ENCODE data around the gene SUPT4H1.

Gene SUPT4H1

DNA sequence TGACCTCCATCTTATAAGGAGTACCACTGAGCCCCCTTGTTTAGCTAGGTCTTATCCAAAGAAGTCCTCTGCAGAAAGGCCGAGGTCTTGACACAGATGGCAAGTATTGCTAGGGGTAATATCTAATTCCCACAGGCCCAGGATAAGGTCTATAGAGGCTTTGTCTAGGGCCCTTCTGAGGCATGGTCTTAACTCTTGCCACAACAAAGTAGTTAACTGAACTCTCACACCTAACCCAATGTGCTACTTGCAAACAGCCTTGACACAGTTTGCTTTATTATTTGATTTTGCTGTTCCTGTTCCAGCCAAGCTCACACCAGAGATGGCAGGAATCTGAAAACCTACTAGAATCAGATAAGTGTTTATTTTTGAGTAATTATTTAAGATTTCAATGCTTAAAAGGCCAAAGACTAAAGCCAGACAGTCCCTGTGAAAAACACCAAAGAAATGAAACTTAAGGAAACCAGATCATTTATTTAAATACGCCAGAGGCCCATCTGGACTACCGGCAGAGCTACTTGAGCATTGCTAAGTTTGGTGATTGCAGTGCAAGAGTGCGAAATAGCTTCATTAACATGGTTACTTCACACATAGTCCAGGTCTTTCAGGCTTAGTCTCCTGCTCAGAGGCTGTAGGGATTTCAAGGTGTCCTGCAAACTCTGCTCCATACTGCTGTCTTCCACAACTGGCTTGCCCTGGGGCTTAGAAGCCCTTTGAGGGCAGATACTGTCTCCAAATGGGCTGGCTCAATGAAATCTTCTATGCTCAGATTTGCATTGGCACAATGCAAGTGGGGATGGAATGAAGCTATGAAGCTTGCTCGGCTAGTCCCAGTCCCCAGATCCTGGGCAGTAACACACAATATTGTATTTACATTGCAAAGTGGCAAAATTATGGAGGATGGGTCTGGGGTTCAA lies 28.5 kb upstream of the SUPT4H1 start:
- no peak for DNase-seq

DNA sequence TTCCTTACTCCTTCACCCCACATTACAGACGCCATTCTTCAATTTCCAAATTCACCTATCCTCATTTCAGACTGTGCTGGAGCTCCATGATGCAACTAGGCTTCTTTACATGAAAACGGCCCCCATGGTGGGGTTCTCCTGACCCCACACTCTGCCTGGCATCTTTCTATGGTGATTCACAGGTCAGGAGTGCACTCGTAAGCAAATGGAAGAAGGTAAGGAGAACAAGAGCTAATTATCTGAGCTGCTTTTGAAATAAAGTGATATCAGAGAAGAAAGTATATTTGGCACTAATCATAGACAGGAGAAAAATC lies 27.5 kb upstream of the SUPT4H1 start:
- DNase-seq = no peak

DNA sequence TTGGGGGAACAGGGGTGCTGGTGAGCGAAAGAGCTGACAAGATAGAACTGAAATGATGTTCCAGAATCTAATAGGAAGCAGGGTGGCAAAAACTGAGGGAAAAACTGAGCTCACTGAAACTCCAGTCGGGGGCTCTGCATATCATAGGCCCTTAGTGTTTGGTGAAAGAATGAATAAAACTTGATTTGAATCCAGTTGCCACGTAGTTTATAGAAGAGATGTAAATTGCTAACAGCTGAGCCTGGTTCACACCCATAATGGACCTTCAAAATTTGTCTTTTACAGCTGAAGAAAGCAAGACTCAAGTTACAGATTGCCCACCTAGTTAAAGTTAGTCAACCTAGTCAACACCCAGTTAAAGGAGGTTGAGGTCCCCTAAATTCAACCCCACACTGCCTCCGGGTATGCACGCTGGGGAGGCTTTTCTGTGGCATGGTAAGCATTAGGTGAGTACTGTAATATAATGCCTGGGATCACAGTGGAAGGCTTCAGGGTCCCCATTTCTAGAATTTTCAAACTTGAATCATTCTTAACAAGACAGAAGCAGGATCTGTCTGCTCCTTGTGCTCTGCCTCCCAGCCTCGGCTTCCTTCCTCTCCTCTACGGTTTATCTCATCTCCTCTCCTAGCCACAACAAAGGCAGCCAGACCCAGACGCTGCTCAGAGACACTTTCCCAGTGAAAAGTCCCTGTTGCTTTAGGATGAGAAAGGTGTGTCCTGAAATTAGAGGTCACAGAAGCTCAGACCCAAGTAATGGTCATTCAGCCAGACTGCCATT lies 26.9 kb upstream of the SUPT4H1 start:
- DNase-seq = no peak

DNA sequence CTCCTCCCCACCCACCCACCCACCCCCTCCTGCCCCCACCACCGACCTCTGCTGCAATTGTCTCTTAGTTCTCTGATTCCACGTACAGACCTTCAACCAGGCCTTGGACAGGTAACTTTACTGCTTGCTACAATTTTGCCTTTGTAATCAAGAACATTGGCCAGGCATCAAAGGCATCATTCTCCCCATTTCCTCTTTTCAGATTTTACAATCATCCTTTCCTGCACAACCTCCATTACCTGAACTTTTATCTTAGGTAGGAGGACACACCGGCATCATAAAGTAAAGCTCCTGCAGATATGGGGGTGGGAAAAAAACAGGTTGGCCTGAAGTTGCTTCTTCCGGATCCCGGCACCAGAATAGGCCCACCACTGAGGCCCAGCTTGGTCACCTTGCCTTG lies 25.7 kb upstream of the SUPT4H1 start:
- no peak for DNase-seq

DNA sequence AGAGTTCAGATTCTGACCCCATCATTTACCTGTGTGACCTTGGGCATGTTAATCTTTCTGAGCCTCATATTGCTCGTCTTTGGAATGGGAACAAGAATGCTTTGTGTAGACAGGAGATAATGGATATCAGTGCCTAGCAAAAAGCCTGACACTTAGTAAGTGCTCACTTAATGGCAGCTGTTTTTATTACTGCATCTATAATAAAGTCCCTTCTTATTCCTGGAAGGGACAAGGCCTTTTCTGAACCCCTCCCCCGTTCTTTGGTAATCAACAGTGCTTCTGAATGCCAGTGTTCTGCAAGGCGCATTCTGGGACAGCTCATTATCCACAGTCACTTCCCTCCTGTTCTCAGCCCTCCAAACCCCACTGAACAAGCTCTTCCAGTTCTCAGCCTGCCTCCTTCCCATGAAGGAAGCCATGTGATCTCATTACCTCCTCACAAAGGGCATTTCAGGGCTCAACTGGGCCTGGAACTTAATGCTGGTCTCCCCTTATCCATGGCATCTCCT lies 25.1 kb upstream of the SUPT4H1 start:
- DNase-seq = no peak

DNA sequence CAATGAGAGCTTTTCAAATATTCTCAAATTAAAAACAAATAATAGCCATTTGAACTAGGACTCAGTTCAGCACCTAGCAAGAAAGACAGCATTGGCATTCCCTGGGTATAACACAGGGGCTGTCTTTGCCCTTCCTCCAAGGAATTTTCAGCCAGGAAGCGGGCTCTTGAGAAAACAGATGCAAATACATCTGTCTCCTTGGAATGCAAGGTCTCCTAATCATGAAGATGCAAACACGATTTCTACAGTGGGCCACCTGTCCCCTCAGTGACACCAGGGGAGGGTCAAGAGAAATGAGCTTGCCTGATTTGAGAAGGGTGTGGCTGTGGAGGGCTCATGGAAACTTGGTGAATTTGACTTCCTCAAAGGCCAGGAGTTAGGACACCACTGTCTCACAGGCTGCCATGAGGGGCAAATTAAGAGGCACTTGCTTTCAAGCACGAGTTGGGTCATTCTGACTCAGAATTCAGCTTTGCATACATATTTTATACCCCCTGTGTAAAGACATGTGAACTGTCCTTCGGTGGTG lies 24.5 kb upstream of the SUPT4H1 start:
- DNase-seq = no peak

DNA sequence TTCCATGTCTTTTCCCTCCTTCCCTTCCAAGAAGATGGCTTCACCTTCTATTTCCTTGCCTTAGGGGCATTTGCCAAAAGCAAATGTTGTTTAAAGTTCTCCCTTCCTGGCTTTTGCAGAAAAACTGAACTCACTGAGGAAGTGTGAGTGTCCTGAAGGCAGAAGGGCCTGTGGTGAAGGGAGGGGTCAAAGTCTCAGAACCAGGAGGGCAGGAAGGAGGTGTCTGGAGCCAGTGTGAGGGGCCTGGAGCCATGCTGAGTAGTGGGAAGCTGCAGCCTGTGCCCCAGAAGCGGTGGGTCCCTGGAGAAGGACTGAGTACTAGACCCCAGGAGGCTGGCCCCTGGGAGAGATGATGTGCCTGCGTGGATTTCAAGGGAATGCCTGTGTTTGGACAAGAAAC lies 23.8 kb upstream of the SUPT4H1 start:
- DNase-seq = no peak

DNA sequence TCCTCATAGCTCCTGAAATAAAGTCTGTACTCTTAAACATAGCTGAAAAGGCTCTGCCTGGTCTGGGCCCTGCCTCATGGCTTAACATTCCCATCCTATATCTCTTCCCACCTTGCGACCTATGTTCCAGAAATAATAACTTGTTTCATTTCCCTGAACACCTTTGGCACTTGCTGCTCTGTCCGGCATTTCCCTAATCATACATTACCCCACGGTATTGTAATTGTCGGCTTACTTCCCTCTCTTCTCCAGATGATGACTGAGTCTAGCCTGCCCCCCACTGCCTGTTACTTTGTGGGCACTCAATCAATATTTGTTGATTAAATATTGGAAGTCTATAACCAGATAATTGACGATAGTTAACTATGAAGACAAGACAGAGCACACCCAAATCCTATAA lies 23.3 kb upstream of the SUPT4H1 start:
- DNase-seq = no peak

DNA sequence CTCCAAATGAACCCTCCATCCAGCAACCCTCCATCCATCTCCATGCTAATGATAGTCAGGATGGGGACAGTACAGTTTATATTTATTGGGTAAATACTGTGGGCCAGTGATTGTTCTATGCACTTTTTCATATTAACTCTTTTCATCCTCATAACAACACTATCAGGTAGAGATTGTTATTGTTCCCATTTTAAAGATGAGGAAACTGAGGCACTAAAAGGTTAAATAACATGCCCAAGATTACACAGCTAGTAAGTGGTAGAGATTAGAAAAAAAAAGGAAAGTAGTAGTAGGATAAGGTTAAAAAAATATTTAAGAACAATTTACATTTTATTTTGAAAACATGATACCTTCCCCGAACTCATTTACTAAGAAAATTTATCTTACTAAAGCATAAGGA lies 21.9 kb upstream of the SUPT4H1 start:
- no peak for DNase-seq

DNA sequence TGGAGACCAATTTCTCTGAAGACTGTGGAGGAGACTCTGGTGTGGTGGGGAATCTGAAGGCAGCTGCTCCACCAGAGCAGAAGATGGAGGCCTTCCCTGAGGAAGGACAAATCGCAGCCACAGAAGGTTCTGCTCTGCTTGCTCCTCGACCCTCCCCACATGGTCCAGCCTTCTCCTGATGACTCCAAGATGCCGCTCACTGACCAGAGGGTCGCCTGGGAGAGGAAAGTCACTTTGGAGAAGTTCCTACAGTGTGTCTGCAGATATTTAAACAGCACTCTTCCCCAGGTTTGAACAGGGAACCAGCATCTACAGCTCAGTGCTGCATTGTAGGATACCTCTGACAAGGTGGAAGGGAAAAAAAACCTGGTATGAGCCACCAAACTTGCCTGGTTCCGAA lies 21.0 kb upstream of the SUPT4H1 start:
- DNase-seq = no peak

DNA sequence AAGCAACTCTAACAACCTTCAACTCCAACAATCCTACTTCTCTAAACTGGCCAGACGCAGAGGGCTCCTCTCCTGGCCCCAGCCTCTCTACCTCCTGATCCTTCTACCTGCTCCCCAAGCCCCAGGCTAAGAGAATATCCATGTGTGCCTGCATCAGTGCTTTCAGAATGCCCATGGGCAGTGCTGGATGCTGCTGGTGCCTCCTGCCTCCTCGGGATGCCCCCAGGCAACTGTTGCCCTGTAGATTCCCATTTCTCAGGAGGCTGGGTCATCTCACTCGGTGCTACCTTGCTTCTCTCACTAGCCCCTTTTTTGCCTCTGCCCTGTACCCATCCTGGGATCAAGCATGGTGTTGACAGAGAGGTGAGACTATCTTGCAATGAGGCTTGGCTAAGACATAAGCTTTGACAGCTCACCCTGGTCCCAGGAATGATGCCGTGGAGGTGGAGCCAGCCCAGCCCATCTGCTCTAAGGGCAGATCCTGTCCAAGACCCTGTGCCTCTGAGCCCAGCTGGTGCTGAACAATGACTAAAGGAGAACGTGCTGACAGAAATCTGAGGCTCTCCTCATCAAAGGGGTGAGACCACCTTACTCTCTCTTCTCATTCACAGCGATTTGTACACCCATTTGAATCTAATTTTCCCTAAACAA lies 19.4 kb upstream of the SUPT4H1 start:
- peak in 1 of 2 experiments; percentile 46 for DNase-seq

DNA sequence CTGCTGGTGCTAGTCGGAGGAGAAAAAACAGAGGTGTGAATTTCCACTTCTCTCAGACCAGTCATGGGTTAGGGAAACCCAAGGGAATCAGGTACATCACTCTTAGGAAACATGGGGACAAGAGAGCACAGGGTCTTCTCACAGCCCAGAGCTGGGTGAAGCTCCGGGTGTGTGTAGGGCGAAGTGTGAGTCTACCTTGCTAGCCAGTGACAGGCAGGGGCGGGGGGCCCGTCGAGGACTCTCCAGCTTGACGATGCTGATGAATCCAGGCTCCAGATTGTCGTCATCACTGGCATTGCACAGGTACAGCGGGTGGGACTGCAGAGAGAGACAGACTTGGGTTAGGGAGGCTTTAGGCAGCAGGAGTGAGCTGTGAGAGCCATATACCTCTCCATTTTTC lies 18.7 kb upstream of the SUPT4H1 start:
- DNase-seq = no peak

DNA sequence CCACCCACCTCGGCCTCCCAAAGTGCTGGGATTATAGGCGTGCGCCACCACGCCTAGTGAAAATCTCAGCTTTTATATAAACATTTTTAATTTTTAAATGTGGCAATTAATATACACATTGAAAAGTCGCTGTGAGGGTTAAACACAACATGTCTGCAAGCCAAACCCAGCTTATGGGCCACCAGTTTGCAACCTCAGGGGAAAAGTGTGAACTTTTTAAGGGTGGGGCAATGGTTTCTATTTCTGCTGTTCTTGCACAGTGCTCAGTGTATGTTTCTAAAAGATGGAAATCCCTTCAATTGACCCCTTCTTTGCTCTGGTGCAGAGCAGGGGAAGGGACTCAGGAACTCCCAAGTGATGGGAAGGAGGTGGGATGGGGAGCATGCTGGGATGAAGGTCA lies 18.3 kb upstream of the SUPT4H1 start:
- no peak for DNase-seq

DNA sequence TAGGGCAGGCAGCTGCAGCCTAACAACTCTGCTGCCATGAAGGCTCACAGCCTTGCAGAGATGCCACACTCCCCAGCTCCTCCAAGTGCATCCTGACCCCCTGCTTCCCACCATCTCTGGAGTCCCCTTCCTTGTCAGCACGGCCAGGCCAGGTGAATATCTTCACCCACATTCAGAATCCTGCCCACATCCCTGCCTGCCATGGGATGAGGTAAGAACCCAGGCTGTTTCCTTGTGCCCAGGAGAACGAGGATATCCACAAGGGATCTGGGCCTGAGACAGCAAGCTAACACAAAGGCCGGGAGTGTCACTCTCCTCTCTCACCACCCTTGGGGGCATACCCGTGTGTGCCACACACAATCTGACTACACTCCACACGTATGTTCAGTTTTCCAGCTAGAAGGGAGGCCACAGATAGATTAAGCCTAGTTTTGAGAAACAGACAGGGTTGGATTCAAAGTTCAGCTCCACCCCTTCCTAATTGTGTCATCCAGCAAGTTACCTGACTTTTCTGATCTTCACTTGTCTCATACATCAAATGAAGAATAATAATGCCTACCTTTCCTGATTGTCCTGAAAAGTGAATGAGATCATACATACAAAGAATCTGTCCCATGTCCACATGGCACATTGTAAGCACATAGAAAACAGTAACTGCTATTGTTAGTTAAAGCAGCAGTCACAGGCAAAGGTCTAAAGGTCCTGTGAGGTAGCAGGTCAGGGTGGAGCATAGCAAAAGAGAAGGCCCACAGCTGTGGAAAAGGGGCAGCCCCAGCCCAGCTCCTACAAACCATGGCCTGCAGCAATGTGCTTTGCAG lies 17.4 kb upstream of the SUPT4H1 start:
- no peak for DNase-seq

DNA sequence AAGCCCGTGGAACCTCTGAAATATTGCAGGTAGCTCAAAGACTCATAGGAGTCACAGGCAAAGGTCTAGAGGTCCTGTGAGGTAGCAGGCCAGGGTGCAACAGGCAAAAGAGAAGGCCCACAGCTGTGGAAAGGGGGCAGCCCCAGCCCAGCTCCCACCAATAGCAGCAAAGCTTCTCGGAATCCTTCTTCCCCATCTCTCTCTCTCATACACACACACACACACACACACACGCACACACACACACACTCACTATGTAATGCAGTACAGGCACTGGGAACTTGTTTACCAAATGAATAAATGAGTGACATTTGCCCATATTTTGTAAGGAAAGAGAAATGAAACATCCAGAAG lies 16.8 kb upstream of the SUPT4H1 start:
- no peak for DNase-seq

DNA sequence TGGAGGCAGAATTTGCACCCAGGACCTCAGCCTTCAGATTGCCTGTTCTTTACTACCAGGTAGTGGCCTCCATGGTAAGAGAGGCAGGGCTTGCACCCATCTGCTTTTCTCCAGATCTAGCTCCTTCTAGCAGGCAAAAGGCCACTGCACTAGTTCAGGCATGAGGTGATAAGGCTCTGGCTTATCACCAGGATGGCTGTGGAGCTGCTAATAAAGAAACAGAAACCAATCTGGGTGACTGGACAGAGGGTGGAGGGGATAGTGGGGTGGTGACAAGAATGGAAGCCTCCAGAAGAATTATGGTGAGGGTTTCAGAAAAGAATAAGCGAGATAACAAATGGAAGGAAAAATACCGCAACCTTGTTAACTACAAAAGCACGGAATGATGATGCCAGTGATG lies 15.5 kb upstream of the SUPT4H1 start:
- DNase-seq = no peak

DNA sequence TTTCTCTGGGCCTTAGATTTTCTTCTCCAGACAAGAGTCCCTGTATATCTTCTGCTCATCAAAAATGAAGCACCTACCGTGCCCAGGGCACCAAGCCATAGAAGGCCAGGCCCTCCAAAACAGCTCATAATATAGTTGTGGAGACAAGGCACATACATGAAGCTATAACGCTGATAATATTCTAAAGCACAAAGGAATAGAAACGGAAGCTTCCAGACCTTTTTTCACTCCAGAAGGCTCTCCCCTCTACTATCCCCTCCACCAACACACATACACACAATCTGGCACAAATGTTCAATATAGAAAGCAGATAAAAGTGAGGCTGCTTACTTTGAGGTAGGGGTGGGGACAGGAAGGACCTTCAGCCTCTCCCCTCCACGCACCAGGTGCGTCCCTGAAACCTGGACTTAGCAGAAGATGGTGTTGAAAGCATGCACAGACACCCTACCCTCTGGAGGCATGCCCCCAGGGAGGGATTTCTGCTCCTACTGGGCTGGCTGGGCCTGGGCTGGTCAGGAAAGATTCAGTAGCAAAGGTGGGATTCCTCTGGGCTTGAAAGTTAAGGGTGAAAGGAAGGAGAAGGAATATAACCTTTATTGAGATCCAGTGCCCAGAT lies 14.1 kb upstream of the SUPT4H1 start:
- DNase-seq = no peak

DNA sequence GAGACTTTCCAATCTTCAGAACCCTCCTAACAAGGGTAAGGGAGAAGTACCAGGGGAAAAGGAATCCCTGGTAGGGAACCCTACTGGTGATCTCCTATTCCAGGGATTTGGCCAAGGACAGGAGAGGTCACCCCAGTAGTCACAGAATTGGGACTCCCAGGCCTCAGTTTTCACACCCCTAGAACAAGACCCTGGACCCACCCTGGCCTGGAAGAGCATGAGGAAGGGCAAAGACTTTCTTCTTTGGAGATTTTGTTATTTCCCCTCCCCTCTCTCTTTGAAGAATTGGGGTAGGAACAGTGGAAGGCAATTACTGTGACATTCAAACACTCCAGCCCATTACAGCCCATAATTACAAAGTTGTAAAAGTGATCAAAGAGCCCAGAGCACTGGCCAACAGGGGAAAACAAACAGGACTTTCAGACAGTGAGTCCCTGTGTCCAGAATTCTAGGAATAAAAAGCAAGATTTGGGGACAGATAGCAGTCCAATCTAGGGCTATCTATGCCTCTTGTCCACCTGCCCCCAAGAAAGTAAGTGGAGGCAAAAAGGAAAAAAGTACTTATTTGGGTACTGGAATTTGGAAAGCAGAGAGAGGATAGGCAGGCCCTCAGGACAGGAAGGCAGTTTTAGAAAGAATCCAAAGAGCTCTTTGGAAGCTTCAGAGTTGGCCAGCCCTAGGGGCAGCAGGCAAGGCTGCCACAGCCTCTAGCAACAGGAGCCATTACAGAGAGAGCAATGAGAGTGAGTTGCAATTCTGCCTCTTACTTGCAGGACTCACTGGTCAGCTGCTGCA lies 13.4 kb upstream of the SUPT4H1 start:
- no peak for DNase-seq

DNA sequence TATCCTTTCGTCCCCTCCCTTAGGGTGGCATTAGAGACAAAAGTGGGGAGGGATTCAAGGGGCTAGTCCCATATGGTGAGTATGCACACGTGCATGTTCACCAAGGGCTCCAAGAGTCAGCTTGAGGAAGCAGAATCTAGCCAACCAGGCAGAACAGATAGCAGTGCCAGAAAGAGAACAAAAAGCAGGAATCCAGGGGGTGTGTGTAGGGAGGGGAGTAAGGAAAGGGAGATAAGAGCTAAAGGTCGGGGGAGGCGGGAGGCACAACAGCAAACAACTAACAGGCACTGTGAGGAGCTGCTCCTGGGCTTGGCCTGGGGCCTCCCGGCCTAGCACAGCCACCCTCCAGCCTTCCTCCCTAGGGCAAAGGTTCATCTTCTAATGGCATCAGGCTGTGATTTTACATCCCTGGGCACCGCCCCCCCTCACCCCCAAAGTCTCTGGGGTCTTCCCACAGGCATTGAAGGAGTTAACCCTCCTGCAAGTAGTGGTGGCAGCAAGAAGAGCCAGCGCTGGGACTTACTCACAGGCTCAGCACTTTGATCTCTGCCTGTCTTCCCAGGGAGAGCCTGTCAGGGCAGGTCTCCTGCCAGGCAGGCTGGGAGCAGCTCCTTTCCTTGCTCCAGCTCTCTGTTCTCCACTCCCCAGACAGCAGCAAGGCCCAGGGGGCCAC lies 12.4 kb upstream of the SUPT4H1 start:
- DNase-seq = no peak

DNA sequence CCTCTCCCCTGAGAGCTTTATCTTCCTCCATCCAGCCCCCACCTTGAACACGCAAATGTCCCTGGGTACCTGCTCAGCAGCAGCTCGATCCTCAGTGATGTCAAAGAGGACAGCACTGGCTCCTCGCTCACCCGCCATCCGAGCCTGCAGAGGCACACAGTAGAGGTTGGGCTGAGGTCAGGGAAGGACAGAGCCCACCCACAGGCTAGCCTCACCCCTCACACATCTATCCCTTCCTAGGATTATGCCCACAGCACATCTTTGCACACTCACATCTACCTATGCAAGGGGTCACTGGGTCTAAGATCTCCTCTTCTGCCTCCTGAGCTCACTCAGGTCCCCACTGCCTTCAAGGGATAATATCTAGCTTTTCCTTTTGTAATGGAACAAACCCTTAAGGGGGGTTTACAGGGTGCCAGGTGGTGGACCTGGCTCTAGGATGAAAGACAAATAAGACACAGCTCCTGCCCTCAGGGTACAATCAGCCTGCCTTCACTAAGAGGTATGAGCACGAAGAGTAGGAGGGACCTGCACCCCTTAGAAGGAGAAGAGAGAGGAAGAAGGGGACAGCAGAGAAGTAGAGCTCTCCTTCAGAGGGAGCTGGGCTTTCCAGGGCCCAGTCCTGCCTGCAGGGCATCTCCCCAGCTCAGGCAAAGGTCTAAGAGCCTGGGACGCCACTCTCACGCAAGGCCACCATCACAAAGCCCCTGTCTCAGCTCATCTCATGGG lies 11.6 kb upstream of the SUPT4H1 start:
- no peak for DNase-seq
